ENCODE measurements around the gene ADAMTS2.

ADAMTS2 gene

GRCh38 chr5:179207920-179208705 is 137.1 kb downstream of the ADAMTS2 start:
- Histone ChIP-seq H3K36me3 (ENCODE audit: control insufficient read depth in 1 of 2, insufficient read depth in 2 of 2, low read length in 2 of 2) (peaks cover 0 to 1% of the 10 kb centered on the region in 2 experiments), H2BK120ac (ENCODE audit: insufficient read depth, low read length, poor library complexity) (no peak overlapping the region), H4K91ac (ENCODE audit: low read depth, low read length) (no peak overlapping the region), H4K12ac (ENCODE audit: low read depth, low read length) (no peak overlapping the region), H2AFZ (ENCODE audit: insufficient read depth, low read length, poor library complexity) (no peak overlapping the region), H3K9ac (ENCODE audit: low read length) (no peak overlapping the region), H2AK5ac (ENCODE audit: low read length) (no peak overlapping the region), H4K8ac (ENCODE audit: low read depth, low read length) (no peak overlapping the region), H3K9me3 (ENCODE audit: insufficient read depth, low read depth, low read length) (peaks cover 2% of the 10 kb centered on the region), H3K4me1 (ENCODE audit: control insufficient read depth in 1 of 2, insufficient read depth in 2 of 2, low read length in 2 of 2) (peaks cover 3 to 4% of the 10 kb centered on the region in 2 experiments), H3K79me1 (ENCODE audit: low read length) (no peaks in the 10 kb centered on the region), H3K79me2 (ENCODE audit: control insufficient read depth, insufficient read depth, low read length, poor library complexity) (no peaks in the 10 kb centered on the region), H3K27me3 (ENCODE audit: insufficient read depth, low read length) (no peaks in the 10 kb centered on the region), H3K27ac (ENCODE audit: low read depth, low read length) (no peak overlapping the region), H3K4me2 (ENCODE audit: low read length) (no peak overlapping the region), H3K14ac (ENCODE audit: low read length) (no peak overlapping the region), H2BK5ac (ENCODE audit: low read depth, low read length, poor library complexity) (no peak overlapping the region), H2BK12ac (ENCODE audit: low read length) (no peak overlapping the region), H3K18ac (ENCODE audit: low read length) (no peak overlapping the region), H3K4ac (ENCODE audit: low read depth, low read length) (no peak overlapping the region), H3K4me3 (ENCODE audit: low read depth, low read length) (no peak overlapping the region), H3K23ac (ENCODE audit: low read length) (no peak overlapping the region)
- no CpG with 5 or more reads among the region's 22 CpGs for WGBS (ENCODE audit: extremely low coverage, insufficient coverage, insufficient read length)
- DNase-seq, result no peak

- H3K79me1 ChIP-seq (ENCODE audit: low read length), result no peaks in the 10 kb centered on the region
- no peak overlapping the region for H3K14ac ChIP-seq (ENCODE audit: low read length)
- H2BK120ac ChIP-seq (ENCODE audit: insufficient read depth, low read length, poor library complexity), result no peak overlapping the region
- H3K4ac ChIP-seq (ENCODE audit: low read depth, low read length), result no peak overlapping the region
- H3K4me3 ChIP-seq (ENCODE audit: low read depth, low read length), result no peak overlapping the region
- no peak for DNase-seq
- H3K18ac ChIP-seq (ENCODE audit: low read length), result no peak overlapping the region
- no peak overlapping the region for H3K23ac ChIP-seq (ENCODE audit: low read length)
- H3K79me2 ChIP-seq (ENCODE audit: control insufficient read depth, insufficient read depth, low read length, poor library complexity), result no peaks in the 10 kb centered on the region
- H2BK5ac ChIP-seq (ENCODE audit: low read depth, low read length, poor library complexity), result no peak overlapping the region
- H2AFZ ChIP-seq (ENCODE audit: insufficient read depth, low read length, poor library complexity), result no peak overlapping the region
- no CpG with 5 or more reads among the region's 20 CpGs for WGBS (ENCODE audit: extremely low coverage, insufficient coverage, insufficient read length)
- H2BK12ac ChIP-seq (ENCODE audit: low read length), result no peak overlapping the region
- H3K9me3 ChIP-seq (ENCODE audit: insufficient read depth, low read depth, low read length), result peaks cover 2% of the 10 kb centered on the region
- H2AK5ac ChIP-seq (ENCODE audit: low read length), result no peak overlapping the region
- H4K8ac ChIP-seq (ENCODE audit: low read depth, low read length), result no peak overlapping the region
- H3K27me3 ChIP-seq (ENCODE audit: insufficient read depth, low read length), result no peaks in the 10 kb centered on the region
- no peak overlapping the region for H4K91ac ChIP-seq (ENCODE audit: low read depth, low read length)
- H3K27ac ChIP-seq (ENCODE audit: low read depth, low read length), result no peak overlapping the region
- H3K9ac ChIP-seq (ENCODE audit: low read length), result no peak overlapping the region
- H4K12ac ChIP-seq (ENCODE audit: low read depth, low read length), result no peak overlapping the region
- H3K36me3 ChIP-seq (ENCODE audit: control insufficient read depth in 1 of 2, insufficient read depth in 2 of 2, low read length in 2 of 2), result peaks cover 0 to 1% of the 10 kb centered on the region in 2 experiments
- H3K4me2 ChIP-seq (ENCODE audit: low read length), result no peak overlapping the region
- peaks cover 3 to 6% of the 10 kb centered on the region in 2 experiments for H3K4me1 ChIP-seq (ENCODE audit: control insufficient read depth in 1 of 2, insufficient read depth in 2 of 2, low read length in 2 of 2)
Measured at GRCh38 chr5:179207470-179207869, 137.8 kb downstream of the ADAMTS2 start.

- Histone ChIP-seq H3K79me2 (ENCODE audit: control insufficient read depth, insufficient read depth, low read length, poor library complexity) (no peaks in the 10 kb centered on the region), H3K23ac (ENCODE audit: low read length) (no peak overlapping the region), H4K91ac (ENCODE audit: low read depth, low read length) (no peak overlapping the region), H2BK120ac (ENCODE audit: insufficient read depth, low read length, poor library complexity) (no peak overlapping the region), H3K36me3 (ENCODE audit: control insufficient read depth in 1 of 2, insufficient read depth in 2 of 2, low read length in 2 of 2) (peaks cover 0 to 1% of the 10 kb centered on the region in 2 experiments), H3K4me3 (ENCODE audit: low read depth, low read length) (no peak overlapping the region), H3K27ac (ENCODE audit: low read depth, low read length) (no peak overlapping the region), H3K14ac (ENCODE audit: low read length) (no peak overlapping the region), H2AK5ac (ENCODE audit: low read length) (no peak overlapping the region), H3K18ac (ENCODE audit: low read length) (no peak overlapping the region), H4K12ac (ENCODE audit: low read depth, low read length) (no peak overlapping the region), H3K9me3 (ENCODE audit: insufficient read depth, low read depth, low read length) (no peaks in the 10 kb centered on the region), H3K4me1 (ENCODE audit: control insufficient read depth in 1 of 2, insufficient read depth in 2 of 2, low read length in 2 of 2) (peaks cover 3 to 7% of the 10 kb centered on the region in 2 experiments), H3K79me1 (ENCODE audit: low read length) (no peaks in the 10 kb centered on the region), H2AFZ (ENCODE audit: insufficient read depth, low read length, poor library complexity) (no peak overlapping the region), H4K8ac (ENCODE audit: low read depth, low read length) (no peak overlapping the region), H3K4ac (ENCODE audit: low read depth, low read length) (no peak overlapping the region), H3K9ac (ENCODE audit: low read length) (no peak overlapping the region), H2BK5ac (ENCODE audit: low read depth, low read length, poor library complexity) (no peak overlapping the region), H2BK12ac (ENCODE audit: low read length) (no peak overlapping the region), H3K27me3 (ENCODE audit: insufficient read depth, low read length) (no peaks in the 10 kb centered on the region), H3K4me2 (ENCODE audit: low read length) (no peak overlapping the region)
- no peak for DNase-seq
- no CpG with 5 or more reads among the region's 8 CpGs for WGBS (ENCODE audit: extremely low coverage, insufficient coverage, insufficient read length)
Measured at GRCh38 chr5:179206366-179206765, 138.9 kb downstream of the ADAMTS2 start.

GRCh38 chr5:179205277-179205676 is 140.0 kb downstream of the ADAMTS2 start:
- H3K4me3 ChIP-seq (ENCODE audit: low read depth, low read length), result no peak overlapping the region
- H3K4me2 ChIP-seq (ENCODE audit: low read length), result no peak overlapping the region
- H3K23ac ChIP-seq (ENCODE audit: low read length), result no peak overlapping the region
- H4K91ac ChIP-seq (ENCODE audit: low read depth, low read length), result no peak overlapping the region
- H3K18ac ChIP-seq (ENCODE audit: low read length), result no peak overlapping the region
- no peak overlapping the region for H3K4ac ChIP-seq (ENCODE audit: low read depth, low read length)
- no peak overlapping the region for H2BK5ac ChIP-seq (ENCODE audit: low read depth, low read length, poor library complexity)
- peaks cover 3 to 7% of the 10 kb centered on the region in 2 experiments for H3K4me1 ChIP-seq (ENCODE audit: control insufficient read depth in 1 of 2, insufficient read depth in 2 of 2, low read length in 2 of 2)
- no peak overlapping the region for H2AK5ac ChIP-seq (ENCODE audit: low read length)
- H4K8ac ChIP-seq (ENCODE audit: low read depth, low read length), result no peak overlapping the region
- no peak overlapping the region for H3K9ac ChIP-seq (ENCODE audit: low read length)
- no peaks in the 10 kb centered on the region for H3K79me2 ChIP-seq (ENCODE audit: control insufficient read depth, insufficient read depth, low read length, poor library complexity)
- H2BK120ac ChIP-seq (ENCODE audit: insufficient read depth, low read length, poor library complexity), result no peak overlapping the region
- WGBS (ENCODE audit: extremely low coverage, insufficient coverage, insufficient read length), result no CpG with 5 or more reads among the region's 12 CpGs
- no peaks in the 10 kb centered on the region for H3K9me3 ChIP-seq (ENCODE audit: insufficient read depth, low read depth, low read length)
- H3K36me3 ChIP-seq (ENCODE audit: control insufficient read depth in 1 of 2, insufficient read depth in 2 of 2, low read length in 2 of 2), result peaks cover 0 to 1% of the 10 kb centered on the region in 2 experiments
- no peak for DNase-seq
- H2AFZ ChIP-seq (ENCODE audit: insufficient read depth, low read length, poor library complexity), result no peak overlapping the region
- no peak overlapping the region for H4K12ac ChIP-seq (ENCODE audit: low read depth, low read length)
- H3K79me1 ChIP-seq (ENCODE audit: low read length), result no peaks in the 10 kb centered on the region
- no peak overlapping the region for H3K14ac ChIP-seq (ENCODE audit: low read length)
- no peaks in the 10 kb centered on the region for H3K27me3 ChIP-seq (ENCODE audit: insufficient read depth, low read length)
- H3K27ac ChIP-seq (ENCODE audit: low read depth, low read length), result no peak overlapping the region
- no peak overlapping the region for H2BK12ac ChIP-seq (ENCODE audit: low read length)
